Astrocyte (in vitro differentiated cells and primary cell): ENCODE data around the gene FILIP1L.

Source experiments
- EZH2 ChIP-seq: IDR thresholded peaks from 2 replicates; pipeline ENCODE4 v1.6.1; 2012; ENCODE audit warnings: mild to moderate bottlenecking, low read length, inconsistent platforms; ENCODE audit not compliant: insufficient read depth
- TF ChIP-seq, protein P1 (sequence below): IDR thresholded peaks from 2 replicates; pipeline ENCODE4 v1.5.1; 2011; ENCODE audit warnings: low read depth, mild to moderate bottlenecking, inconsistent platforms, low read length, moderate library complexity; ENCODE audit not compliant: insufficient read depth

- TF ChIP-seq, protein P1, sequence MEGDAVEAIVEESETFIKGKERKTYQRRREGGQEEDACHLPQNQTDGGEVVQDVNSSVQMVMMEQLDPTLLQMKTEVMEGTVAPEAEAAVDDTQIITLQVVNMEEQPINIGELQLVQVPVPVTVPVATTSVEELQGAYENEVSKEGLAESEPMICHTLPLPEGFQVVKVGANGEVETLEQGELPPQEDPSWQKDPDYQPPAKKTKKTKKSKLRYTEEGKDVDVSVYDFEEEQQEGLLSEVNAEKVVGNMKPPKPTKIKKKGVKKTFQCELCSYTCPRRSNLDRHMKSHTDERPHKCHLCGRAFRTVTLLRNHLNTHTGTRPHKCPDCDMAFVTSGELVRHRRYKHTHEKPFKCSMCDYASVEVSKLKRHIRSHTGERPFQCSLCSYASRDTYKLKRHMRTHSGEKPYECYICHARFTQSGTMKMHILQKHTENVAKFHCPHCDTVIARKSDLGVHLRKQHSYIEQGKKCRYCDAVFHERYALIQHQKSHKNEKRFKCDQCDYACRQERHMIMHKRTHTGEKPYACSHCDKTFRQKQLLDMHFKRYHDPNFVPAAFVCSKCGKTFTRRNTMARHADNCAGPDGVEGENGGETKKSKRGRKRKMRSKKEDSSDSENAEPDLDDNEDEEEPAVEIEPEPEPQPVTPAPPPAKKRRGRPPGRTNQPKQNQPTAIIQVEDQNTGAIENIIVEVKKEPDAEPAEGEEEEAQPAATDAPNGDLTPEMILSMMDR: no peak
- no peak for TF ChIP-seq EZH2
These were observed 20.5 kb downstream of the FILIP1L start for GRCh38 chr3:100093831-100094230.
